Stimulated activated CD4-positive, alpha-beta T cell treated with anti-CD3 and anti-CD28 coated beads, TNF-alpha, amount 100 ng/mL, for 4 hours (primary cell): Measurements from ENCODE around the gene WDR4.
"Not testable (repeated sequence)": the region's sequence is repeated elsewhere in the genome, so short reads cannot be mapped to it uniquely, and the experiment has no call there.

ENCODE experiments used
- DNase-seq, 3 experiments: peaks; one replicate each; pipeline ENCODE4 v3.0.0-alpha.2; 2020; ENCODE audit warnings: low read depth in 3 of 3

WDR4 gene

GRCh38 chr21:42815217-42815616, 64.1 kb downstream of the WDR4 start:
- DNase-seq, result no peak

DNA sequence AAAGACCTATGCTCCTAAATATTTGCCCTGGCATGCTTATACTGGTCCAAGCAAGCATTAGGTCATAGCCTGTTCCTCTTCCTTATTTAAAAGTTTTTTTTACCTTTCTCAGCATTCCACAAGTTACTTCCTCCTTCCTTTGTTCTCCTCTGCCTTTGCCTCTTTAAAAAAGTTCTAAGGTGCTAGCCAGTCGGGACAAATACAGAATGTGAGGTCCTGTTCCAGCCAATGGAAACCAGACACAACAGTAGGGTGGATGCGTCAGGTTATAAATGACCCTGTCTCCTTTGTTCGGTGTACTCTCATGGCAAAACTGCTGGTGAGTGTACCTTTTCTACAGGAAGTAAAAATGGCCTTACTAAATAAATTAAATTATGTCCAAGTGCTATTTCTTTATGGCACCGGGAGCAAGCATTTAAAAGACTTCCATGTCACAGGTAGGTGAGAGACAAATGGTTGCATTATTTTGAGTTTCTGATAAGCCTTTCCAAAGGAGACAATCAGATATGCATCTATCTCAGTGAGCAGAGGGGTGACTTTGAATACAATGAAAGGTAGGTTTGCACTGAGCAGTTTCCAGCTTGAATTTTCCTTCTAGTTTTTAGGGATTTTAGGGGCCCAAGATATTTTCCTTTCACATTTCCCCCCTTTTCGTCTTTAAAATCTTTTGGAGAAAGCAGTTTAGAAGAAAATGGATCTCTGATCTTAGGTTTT, 66.7 kb downstream of the WDR4 start:
- DNase-seq, result not testable (repeated sequence)

DNA sequence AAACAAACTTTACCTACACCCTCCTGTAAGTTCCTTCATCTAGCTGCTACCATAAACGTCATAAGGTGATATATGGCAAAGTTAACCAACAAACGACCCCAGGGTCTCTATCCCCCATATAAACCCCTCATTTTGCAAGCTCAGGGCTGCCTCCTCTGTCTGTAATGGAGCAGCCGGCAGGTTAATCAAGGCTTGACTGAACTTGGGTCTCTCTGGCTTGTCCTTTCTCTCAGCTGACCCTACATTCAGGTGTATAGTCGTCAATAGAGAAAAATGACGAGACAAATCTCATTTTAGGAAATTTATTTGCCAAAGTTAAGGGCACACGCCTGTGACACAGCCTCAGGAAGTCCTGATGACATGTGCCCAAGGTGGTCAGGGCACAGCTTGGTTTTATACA, 67.4 kb downstream of the WDR4 start:
- no peak for DNase-seq

DNA sequence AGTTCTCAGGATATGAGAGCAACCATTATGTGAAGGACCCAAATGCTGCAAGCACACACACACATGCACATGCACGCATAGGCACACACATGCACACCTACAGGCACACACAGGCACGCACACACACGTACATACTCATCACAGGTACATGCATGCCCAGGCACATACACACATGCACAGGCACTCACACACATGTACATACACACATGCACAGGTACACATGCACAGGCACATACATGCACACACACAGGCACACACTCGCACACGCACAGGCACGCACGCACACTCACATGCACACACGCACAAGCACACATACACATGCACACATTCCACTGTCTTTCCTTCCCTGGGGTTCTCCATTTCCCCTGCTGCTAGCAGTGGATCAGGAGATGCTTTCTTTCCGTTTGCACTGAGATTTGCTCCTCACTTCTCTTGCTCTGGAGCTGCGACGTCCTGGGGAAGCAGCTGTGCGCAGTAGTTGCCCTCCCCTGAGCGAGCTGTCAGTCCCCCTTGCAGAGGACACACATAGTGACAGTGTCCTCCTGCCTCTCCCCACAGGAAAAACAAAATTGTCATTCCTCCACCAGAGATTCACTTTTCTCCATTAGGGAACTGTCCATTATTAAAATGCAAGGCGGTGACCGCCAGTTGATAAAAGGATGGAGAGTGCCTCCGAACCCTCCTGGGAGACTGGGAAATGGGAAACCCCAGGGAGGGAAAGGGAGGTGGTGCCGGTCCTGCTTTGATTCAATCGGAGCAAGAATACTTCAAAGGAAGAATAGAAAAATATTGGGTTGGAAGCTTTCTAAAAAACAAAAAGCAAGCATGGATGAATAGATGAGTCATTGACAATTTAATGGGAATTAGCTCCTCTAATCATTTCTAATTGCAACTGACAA, 69.5 kb downstream of the WDR4 start:
- DNase-seq, result no peak

DNA sequence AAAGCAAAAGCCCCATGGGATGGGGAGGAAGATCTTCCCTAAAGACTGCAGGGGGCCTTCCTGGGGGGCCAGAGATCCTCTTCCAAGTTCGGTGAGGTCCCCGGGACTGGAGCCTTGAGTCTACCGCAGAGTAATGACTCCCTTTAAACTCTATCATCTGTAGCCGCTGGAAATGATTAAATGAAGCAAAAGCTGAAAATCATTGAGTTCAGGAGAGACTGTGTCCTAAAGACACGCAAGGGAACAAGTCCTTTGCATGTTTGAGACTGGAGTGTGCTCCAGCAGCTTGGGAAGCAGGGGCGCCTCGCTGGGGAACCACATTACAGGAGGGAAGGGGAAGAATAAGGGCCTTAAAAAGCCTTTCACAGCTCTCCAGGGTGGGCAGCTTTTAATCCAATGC, 70.2 kb downstream of the WDR4 start:
- no peak for DNase-seq

- DNase-seq, result no peak
Observed at GRCh38 chr21:42807938-42808613, 71.3 kb downstream of the WDR4 start.

- DNase-seq, result not testable (repeated sequence)
Observed at GRCh38 chr21:42807293-42807895, 71.9 kb downstream of the WDR4 start.

GRCh38 chr21:42806509-42807140, 72.7 kb downstream of the WDR4 start:
- no peak for DNase-seq

GRCh38 chr21:42801616-42802015, 77.7 kb downstream of the WDR4 start:
- not testable (repeated sequence) for DNase-seq

GRCh38 chr21:42799948-42800347, 79.4 kb downstream of the WDR4 start:
- DNase-seq, result no peak

DNA sequence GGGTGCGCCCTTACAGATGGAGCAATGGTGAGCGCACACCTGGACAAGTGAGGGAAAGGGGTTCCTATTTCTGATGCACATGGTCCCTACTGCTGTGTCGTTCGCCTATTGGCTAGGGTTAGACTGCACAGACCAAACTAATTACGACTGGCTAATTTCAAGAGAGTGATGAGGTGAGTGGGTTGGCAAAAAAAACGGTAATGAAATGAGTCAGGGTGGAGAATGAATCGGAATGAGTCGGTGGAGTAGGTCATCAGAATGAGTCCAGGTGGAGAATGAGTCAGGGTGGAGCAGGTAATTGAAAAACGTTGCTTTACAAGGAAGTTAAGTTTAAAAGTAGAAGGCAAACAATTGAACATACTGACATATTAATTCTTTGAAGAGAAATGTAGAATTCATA, 79.8 kb downstream of the WDR4 start:
- no peak for DNase-seq
